Lower lobe of right lung (tissue), 2 donors: ENCODE data around the gene FLOT2. TPM values are rescaled to one million over a fixed set of nuclear protein-coding genes. Genes with fewer than 3 reads are reported as not detected.
"Not testable (repeated sequence)": the region's sequence is repeated elsewhere in the genome, so short reads cannot be mapped to it uniquely, and the experiment has no call there.

Experiments
- ATAC-seq, 2 donors: fragments of 200-7000 bp; cut with Tn5 transposase; one replicate each; pipeline ENCODE4 v1.9.1; 2020 to 2022; ENCODE audit warnings: mild to moderate bottlenecking in 2 of 2, moderate library complexity in 2 of 2
- DNase-seq: peaks from one replicate; pipeline ENCODE4 v3.0.0-alpha.2; 2020
- H3K27ac ChIP-seq: fragments of 200-600 bp; one replicate; pipeline ENCODE4 v1.8.0; 2022
- H3K27me3 ChIP-seq: fragments of 200-600 bp; one replicate; pipeline ENCODE4 v1.8.0; 2022; ENCODE audit warnings: low read depth
- H3K36me3 ChIP-seq: fragments of 200-600 bp; one replicate; pipeline ENCODE4 v1.8.0; 2022; ENCODE audit warnings: mild to moderate bottlenecking
- H3K4me1 ChIP-seq: fragments of 200-600 bp; one replicate; pipeline ENCODE4 v1.8.0; 2022
- H3K4me3 ChIP-seq: fragments of 200-600 bp; one replicate; pipeline ENCODE4 v1.8.0; 2022; ENCODE audit warnings: mild to moderate bottlenecking
- H3K9me3 ChIP-seq: fragments of 200-600 bp; one replicate; pipeline ENCODE4 v1.8.0; 2022
- intact Hi-C: fragments of 100-400 bp; cut with DNase I; formaldehyde crosslinking; loops from one replicate; pipeline ENCODE4 v1.11.0; 2022
- microRNA-seq: library from miRNA; unstranded; fragments of <30 nt; microRNA quantifications from one replicate; pipeline ENCODE4 v1.2.0, GENCODE V29; 2020; ENCODE audit warnings: borderline number of aligned reads
- total RNA-seq: library from RNA; stranded (reverse); fragmentation: NEBNext Ultra II Directional; extraction: Animal tissue kit (Norgen Biotek cat#: 25700); gene quantifications from one replicate; pipeline ENCODE4 v1.2.1, GENCODE V29; 2021
- TF ChIP-seq, protein P1 (sequence below): fragments of 200-600 bp; IDR thresholded peaks from one replicate; pipeline ENCODE4 v1.8.0; 2022; ENCODE audit warnings: antibody characterized with exemption, mild to moderate bottlenecking
- donor health status: DM: no; HTN: yes; CAD: no; lungs with severe emphysema.

Gene FLOT2
- total RNA-seq, 1 donor from 2014 or later = 170 TPM

DNA sequence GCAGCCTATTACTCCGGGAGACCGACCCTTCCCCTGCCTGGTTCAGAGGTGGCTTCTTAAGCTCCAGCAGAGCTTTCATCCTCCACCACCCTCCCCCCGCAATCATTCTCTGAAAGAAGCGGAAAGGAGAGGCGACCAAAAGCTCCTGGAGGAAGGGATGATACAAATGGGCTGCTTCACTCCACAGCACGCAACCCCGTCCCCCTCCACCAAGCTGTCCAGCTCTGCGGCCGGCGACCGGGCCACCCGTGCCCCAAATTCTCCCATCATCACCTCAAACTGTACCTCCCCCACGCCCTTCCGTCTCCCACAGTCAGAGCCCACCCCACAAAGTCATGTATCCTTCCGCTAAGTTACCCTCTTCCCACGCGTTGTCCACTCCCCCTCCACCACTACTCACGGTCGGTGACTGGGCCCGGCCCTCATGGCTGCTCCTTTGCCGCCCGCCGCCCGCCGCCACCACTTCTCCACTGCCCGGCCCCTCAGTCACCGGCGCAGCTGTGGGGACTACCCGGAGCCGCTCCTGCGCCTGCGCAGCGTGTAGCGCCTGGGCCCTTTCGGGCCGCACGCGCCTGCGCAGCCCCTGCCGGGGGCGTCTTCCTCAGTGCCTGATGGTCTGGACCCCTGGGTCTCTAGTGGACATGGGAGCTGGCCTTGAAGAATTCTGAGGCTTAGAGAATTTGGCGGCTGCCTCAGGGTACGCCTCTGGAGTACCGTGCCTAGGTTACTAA, 55.1 kb downstream of the FLOT2 start, which contains the start of gene FAM222B:
Gene FAM222B, minus strand, starts transcription at position 509 of the 731 bp plus-strand sequence. CDS start 76,123 bp downstream, outside the sequence.
- H3K4me1 ChIP-seq = peaks cover 14% of the 10 kb centered on the region
- no peaks in the 10 kb centered on the region for H3K36me3 ChIP-seq
- H3K4me3 ChIP-seq = peak within 1 kb of the TSS; percentile 95
- DNase-seq (peak; percentile 89), ATAC-seq (peak; percentile 100)
- TF ChIP-seq, protein P1, sequence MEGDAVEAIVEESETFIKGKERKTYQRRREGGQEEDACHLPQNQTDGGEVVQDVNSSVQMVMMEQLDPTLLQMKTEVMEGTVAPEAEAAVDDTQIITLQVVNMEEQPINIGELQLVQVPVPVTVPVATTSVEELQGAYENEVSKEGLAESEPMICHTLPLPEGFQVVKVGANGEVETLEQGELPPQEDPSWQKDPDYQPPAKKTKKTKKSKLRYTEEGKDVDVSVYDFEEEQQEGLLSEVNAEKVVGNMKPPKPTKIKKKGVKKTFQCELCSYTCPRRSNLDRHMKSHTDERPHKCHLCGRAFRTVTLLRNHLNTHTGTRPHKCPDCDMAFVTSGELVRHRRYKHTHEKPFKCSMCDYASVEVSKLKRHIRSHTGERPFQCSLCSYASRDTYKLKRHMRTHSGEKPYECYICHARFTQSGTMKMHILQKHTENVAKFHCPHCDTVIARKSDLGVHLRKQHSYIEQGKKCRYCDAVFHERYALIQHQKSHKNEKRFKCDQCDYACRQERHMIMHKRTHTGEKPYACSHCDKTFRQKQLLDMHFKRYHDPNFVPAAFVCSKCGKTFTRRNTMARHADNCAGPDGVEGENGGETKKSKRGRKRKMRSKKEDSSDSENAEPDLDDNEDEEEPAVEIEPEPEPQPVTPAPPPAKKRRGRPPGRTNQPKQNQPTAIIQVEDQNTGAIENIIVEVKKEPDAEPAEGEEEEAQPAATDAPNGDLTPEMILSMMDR = no peak
- peak within 1 kb of the TSS; percentile 84 for H3K27ac ChIP-seq
- no peaks in the 10 kb centered on the region for H3K27me3 ChIP-seq
- no peaks in the 10 kb centered on the region for H3K9me3 ChIP-seq
- intact Hi-C loops = no loop called here

DNA sequence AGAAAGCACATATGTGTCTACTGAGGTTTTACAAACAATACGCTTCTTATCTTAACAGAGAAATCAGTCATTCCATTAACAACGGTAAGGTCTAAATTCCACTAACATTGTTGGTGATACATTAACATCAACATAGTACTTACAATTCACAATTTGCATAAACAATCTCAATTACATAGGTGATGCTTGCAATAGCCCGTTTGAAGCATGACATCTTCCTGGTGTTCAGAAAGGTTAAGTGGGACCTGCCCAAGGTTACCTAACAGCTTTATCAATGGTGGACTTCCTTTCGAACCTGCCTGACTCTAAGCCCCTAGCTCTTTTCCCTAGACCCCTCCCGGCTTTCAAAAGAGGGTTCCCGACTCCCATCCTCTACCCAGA, 55.6 kb downstream of the FLOT2 start:
- Histone ChIP-seq H3K4me1 (peaks cover 14% of the 10 kb centered on the region), H3K4me3 (peak overlapping the region; percentile 95), H3K27me3 (no peaks in the 10 kb centered on the region), H3K27ac (peak overlapping the region; percentile 84), H3K36me3 (no peaks in the 10 kb centered on the region), H3K9me3 (no peaks in the 10 kb centered on the region)
- DNase-seq = no peak
- peak; percentile 23 to 54 for ATAC-seq
- TF ChIP-seq, protein P1 = no peak
- intact Hi-C loops = no loop called here

DNA sequence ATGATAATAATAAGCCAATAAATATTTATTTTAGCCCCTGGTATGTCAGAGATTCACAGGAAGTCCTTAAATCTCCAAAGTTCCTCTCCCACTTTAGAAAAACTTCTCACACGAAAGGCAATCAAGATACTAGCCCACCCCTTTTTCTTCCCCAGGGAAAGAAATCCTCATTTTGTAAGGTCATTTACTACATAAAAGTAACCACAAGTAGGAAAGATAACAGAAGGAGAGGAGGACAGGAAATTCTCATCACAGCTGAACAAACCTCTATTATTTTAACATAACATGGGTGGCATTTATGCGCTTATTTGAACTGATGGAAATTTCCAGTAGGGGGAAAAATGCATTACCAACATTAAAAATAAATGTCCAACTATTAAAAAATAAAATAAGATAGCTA, 58.3 kb downstream of the FLOT2 start:
- intact Hi-C loops = no loop called here
- Histone ChIP-seq H3K4me3 (no peak overlapping the region), H3K27ac (no peak overlapping the region), H3K9me3 (no peaks in the 10 kb centered on the region), H3K27me3 (no peaks in the 10 kb centered on the region), H3K4me1 (peaks cover 14% of the 10 kb centered on the region), H3K36me3 (no peaks in the 10 kb centered on the region)
- TF ChIP-seq, protein P1 = no peak
- no peak for ATAC-seq
- DNase-seq = no peak

DNA sequence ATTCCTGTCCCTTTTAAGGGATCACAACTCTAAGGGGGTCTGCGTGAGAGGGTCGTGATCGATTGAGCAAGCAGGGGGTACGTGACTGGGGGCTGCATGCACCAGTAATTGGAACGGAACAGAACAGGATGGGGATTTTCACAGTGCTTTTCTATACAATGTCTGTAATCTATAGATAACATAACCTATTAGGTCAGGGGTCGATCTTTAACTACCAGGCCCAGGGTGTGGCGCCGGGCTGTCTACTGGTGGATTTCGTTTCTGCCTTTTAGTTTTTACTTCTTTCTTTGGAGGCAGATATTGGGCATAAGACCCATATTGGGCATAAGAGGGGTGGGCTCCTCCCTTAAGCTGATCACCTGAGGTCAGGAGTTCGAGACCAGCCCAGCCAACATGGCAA, 61.0 kb downstream of the FLOT2 start:
- intact Hi-C loops, H3K36me3 ChIP-seq, H3K4me1 ChIP-seq, H3K27ac ChIP-seq, DNase-seq, ATAC-seq, H3K4me3 ChIP-seq, H3K27me3 ChIP-seq, H3K9me3 ChIP-seq: not testable (repeated sequence)

DNA sequence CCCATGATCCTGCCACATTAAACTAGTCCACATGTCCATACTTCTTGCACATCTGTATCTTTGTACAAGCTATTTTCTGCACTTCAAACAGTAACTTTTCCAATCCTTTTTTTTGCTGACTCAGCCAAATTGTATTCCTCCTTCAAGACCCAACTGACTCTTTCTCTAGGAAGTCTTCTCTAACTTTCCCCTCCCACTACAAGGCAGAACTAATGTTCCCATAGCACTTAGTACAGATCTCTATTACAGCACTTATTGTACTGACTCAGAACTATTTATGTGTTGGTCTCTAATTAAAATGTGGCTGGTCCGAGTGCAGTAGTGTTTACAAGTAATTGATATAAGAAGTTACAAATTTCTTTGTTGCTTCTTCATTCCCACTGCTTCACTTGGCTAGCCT, 63.1 kb downstream of the FLOT2 start:
- DNase-seq (no peak), ATAC-seq (no peak)
- H3K27me3 ChIP-seq = no peaks in the 10 kb centered on the region
- H3K36me3 ChIP-seq = peaks cover 9% of the 10 kb centered on the region
- intact Hi-C loops = no loop called here
- no peaks in the 10 kb centered on the region for H3K4me1 ChIP-seq
- H3K27ac ChIP-seq = no peak overlapping the region
- H3K4me3 ChIP-seq = no peak overlapping the region
- no peaks in the 10 kb centered on the region for H3K9me3 ChIP-seq
- TF ChIP-seq, protein P1 = no peak

Small RNA genes lying within 50 kb of the gene (microRNA-seq; reads per million reads assigned to microRNA genes)
- not detected for gene MIR451B

Other genes starting within 250 kb of the FLOT2 start
- gene SDF2, start 235.8 kb downstream of the FLOT2 start, total RNA-seq = 48.8 TPM
- gene SUPT6H, start 235.5 kb downstream of the FLOT2 start, total RNA-seq = 60.3 TPM
- 4.4 TPM for gene PROCA1, start 185.8 kb downstream of the FLOT2 start, total RNA-seq
- gene RAB34, start 179.9 kb downstream of the FLOT2 start, total RNA-seq = 62.3 TPM
- gene RPL23A, start 177.7 kb downstream of the FLOT2 start, total RNA-seq = 1,156 TPM
- 19.8 TPM for gene TLCD1, start 171.5 kb downstream of the FLOT2 start, total RNA-seq
- 11.3 TPM for gene NEK8, start 168.9 kb downstream of the FLOT2 start, total RNA-seq
- gene TRAF4, start 153.7 kb downstream of the FLOT2 start, total RNA-seq = 52.8 TPM
- 21.7 TPM for gene FAM222B, start 54.9 kb downstream of the FLOT2 start, total RNA-seq
- gene ERAL1, start 42.7 kb downstream of the FLOT2 start, total RNA-seq = 26.1 TPM
- 10.6 TPM for gene DHRS13, start 5.3 kb upstream of the FLOT2 start, total RNA-seq
- gene PHF12, start 53.8 kb upstream of the FLOT2 start, total RNA-seq = 36.2 TPM
- not detected for gene SEZ6, start 108.3 kb upstream of the FLOT2 start, total RNA-seq
- gene PIPOX, start 145.4 kb upstream of the FLOT2 start, total RNA-seq = 1.3 TPM